Astrocyte (in vitro differentiated cells and primary cell): ENCODE data around the gene PPP2R5C. TPM values are rescaled to one million over a fixed set of nuclear protein-coding genes. Genes with fewer than 3 reads are reported as not detected.

ENCODE experiments used
- DNase-seq: peaks from one replicate; pipeline ENCODE4 v3.0.0-alpha.2; 2010; ENCODE audit warnings: low read depth
- FAIRE-seq: peaks from 2 replicates; lab custom pipeline; 2011; peaks lifted over from hg19 to GRCh38; lab: Jason Lieb, UNC
- H2AFZ ChIP-seq: 2 replicates; pipeline ENCODE4 v1.6.0; 2012; ENCODE audit warnings: low read depth, low read length, inconsistent platforms
- H3K27ac ChIP-seq: 2 replicates; pipeline ENCODE4 v1.5.1; 2011; ENCODE audit warnings: low read depth, low read length, inconsistent platforms
- H3K27me3 ChIP-seq: 2 replicates; pipeline ENCODE4 v1.6.0; 2011; ENCODE audit warnings: low read length, inconsistent platforms; ENCODE audit not compliant: insufficient read depth
- H3K36me3 ChIP-seq: 2 replicates; pipeline ENCODE4 v1.5.1; 2011; ENCODE audit warnings: low read length, inconsistent platforms; ENCODE audit not compliant: insufficient read depth
- H3K4me1 ChIP-seq: 2 replicates; pipeline ENCODE4 v1.5.1; 2011; ENCODE audit warnings: low read length, inconsistent platforms; ENCODE audit not compliant: insufficient read depth
- H3K4me2 ChIP-seq: 2 replicates; pipeline ENCODE4 v1.6.0; 2012; ENCODE audit warnings: low read length, inconsistent platforms
- H3K4me3 ChIP-seq: 2 replicates; pipeline ENCODE4 v1.5.1; 2011; ENCODE audit warnings: low read depth, mild to moderate bottlenecking, low read length, inconsistent platforms; ENCODE audit not compliant: insufficient read depth
- H3K79me2 ChIP-seq: 2 replicates; pipeline ENCODE4 v1.6.0; 2012; ENCODE audit warnings: mild to moderate bottlenecking, low read length, inconsistent platforms; ENCODE audit not compliant: insufficient read depth
- H3K9ac ChIP-seq: 2 replicates; pipeline ENCODE4 v1.6.0; 2012; ENCODE audit warnings: mild to moderate bottlenecking, low read length, inconsistent platforms
- H3K9me3 ChIP-seq: 2 replicates; pipeline ENCODE4 v1.5.1; 2012; ENCODE audit warnings: low read depth, mild to moderate bottlenecking, low read length, inconsistent platforms; ENCODE audit not compliant: insufficient read depth
- H4K20me1 ChIP-seq: 2 replicates; pipeline ENCODE4 v1.6.0; 2012; ENCODE audit warnings: low read length, inconsistent platforms; ENCODE audit not compliant: insufficient read depth
- H3K27ac Mint-ChIP-seq: one replicate; pipeline ENCODE4 v1.8.0; 2021; ENCODE audit warnings: mild to moderate bottlenecking, mixed read lengths; ENCODE audit not compliant: unreplicated experiment
- H3K27me3 Mint-ChIP-seq: one replicate; pipeline ENCODE4 v1.8.0; 2021; ENCODE audit warnings: low read depth, mixed read lengths; ENCODE audit not compliant: unreplicated experiment
- H3K36me3 Mint-ChIP-seq: one replicate; pipeline ENCODE4 v1.8.0; 2021; ENCODE audit warnings: low read depth, mixed read lengths; ENCODE audit not compliant: unreplicated experiment
- H3K4me1 Mint-ChIP-seq: one replicate; pipeline ENCODE4 v1.8.0; 2021; ENCODE audit warnings: low read depth, mixed read lengths; ENCODE audit not compliant: unreplicated experiment
- H3K4me3 Mint-ChIP-seq: one replicate; pipeline ENCODE4 v1.8.0; 2021; ENCODE audit warnings: mild to moderate bottlenecking, moderate library complexity, mixed read lengths; ENCODE audit not compliant: unreplicated experiment
- H3K9me3 Mint-ChIP-seq: one replicate; pipeline ENCODE4 v1.8.0; 2021; ENCODE audit warnings: mild to moderate bottlenecking, mixed read lengths; ENCODE audit not compliant: unreplicated experiment
- EZH2 ChIP-seq: IDR thresholded peaks from 2 replicates; pipeline ENCODE4 v1.6.1; 2012; ENCODE audit warnings: mild to moderate bottlenecking, low read length, inconsistent platforms; ENCODE audit not compliant: insufficient read depth
- total RNA-seq: library from RNA; stranded (reverse); gene quantifications from 2 replicates; pipeline ENCODE4 v1.2.1, GENCODE V29; 2021
- TF ChIP-seq, protein P1 (sequence below): IDR thresholded peaks from 2 replicates; pipeline ENCODE4 v1.5.1; 2011; ENCODE audit warnings: low read depth, mild to moderate bottlenecking, inconsistent platforms, low read length, moderate library complexity; ENCODE audit not compliant: insufficient read depth

PPP2R5C gene
- total RNA-seq, 1 donor from 2014 or later, result 102 TPM

DNA sequence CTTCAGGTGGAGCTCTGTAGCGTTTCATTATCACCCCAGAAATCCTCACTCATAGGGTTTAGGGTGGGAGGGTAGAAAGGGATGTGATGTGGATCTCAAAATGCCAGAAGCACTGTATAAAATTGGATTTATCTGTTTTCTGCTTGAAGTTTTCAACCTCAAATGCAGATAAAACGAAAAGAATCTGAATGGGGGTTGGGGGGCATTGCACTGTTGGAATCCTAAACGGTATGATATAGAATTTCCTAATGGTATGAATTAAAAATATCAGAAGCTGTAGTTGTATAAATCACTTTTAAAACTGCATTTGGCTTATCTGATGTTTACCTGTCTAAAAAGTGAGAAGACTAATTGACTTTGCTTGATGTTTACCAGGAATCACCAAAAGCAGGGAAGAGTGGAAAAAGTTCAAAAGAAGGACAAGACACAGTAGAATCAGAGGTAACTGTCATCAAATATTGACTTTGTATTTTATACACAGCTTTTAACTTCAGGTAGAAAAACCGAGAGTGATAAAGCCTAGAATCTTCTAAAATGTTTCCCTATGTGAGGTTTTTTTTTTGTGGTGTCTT is 1.1 kb downstream of the PPP2R5C start:
- Mint-ChIP-seq H3K27ac (peak overlapping the region; percentile 83), H3K36me3 (peaks cover 11% of the 10 kb centered on the region), H3K4me3 (peak overlapping the region; percentile 95), H3K27me3 (peaks cover 9% of the 10 kb centered on the region), H3K4me1 (no peaks in the 10 kb centered on the region), H3K9me3 (no peaks in the 10 kb centered on the region)
- H3K27me3 ChIP-seq, result peaks cover 3% of the 10 kb centered on the region
- no peaks in the 10 kb centered on the region for H3K79me2 ChIP-seq
- no peak overlapping the region for H3K27ac ChIP-seq
- peak overlapping the region; percentile 78 for H3K9ac ChIP-seq
- H3K4me1 ChIP-seq, result no peaks in the 10 kb centered on the region
- H4K20me1 ChIP-seq, result peaks cover 9% of the 10 kb centered on the region
- FAIRE-seq, result no peak
- H3K4me3 ChIP-seq, result peak overlapping the region; percentile 70
- TF ChIP-seq EZH2, result no peak
- TF ChIP-seq, protein P1, sequence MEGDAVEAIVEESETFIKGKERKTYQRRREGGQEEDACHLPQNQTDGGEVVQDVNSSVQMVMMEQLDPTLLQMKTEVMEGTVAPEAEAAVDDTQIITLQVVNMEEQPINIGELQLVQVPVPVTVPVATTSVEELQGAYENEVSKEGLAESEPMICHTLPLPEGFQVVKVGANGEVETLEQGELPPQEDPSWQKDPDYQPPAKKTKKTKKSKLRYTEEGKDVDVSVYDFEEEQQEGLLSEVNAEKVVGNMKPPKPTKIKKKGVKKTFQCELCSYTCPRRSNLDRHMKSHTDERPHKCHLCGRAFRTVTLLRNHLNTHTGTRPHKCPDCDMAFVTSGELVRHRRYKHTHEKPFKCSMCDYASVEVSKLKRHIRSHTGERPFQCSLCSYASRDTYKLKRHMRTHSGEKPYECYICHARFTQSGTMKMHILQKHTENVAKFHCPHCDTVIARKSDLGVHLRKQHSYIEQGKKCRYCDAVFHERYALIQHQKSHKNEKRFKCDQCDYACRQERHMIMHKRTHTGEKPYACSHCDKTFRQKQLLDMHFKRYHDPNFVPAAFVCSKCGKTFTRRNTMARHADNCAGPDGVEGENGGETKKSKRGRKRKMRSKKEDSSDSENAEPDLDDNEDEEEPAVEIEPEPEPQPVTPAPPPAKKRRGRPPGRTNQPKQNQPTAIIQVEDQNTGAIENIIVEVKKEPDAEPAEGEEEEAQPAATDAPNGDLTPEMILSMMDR, result no peak
- H2AFZ ChIP-seq, result peak overlapping the region; percentile 61
- no peak for DNase-seq
- peaks cover 4% of the 10 kb centered on the region for H3K36me3 ChIP-seq
- H3K9me3 ChIP-seq, result no peaks in the 10 kb centered on the region
- peak overlapping the region; percentile 96 for H3K4me2 ChIP-seq

DNA sequence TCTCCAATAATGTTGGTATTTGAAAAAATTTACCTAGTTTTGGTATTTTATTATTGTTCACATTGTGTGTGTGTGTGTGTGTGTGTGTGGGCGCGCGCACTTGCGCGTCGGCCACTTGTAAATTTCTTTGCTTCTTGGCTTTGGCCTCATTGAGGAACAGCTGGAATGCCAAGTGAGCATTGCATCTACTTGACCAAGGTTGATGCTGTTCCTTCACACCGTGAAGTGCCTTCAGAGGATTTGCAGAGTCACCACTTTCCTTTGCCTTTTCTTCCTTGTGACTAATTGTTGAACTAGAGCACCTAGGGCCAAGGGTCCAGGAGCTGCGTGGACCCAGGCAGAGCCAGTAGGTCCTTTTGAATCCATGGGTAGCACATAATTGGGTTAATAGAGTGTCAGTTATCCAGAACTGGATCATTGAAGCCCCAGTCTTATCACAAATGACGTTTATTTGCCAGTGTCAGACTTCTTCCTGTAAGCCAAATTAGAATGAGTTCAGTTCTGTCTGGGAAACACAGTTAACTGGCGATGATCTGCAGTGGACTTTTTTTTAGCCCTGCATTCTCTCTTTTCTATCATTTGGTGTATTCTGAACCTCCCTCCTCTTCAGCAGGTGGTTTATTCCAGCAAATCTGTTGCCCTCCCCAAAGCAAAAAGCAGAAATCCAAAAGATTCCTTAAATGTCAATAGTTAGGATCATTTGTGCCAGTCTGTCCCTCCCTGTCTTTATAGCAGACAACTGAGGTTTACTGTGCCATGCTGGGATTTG is 2.6 kb downstream of the PPP2R5C start:
- Histone ChIP-seq H3K27me3 (no peaks in the 10 kb centered on the region), H4K20me1 (peaks cover 9% of the 10 kb centered on the region), H3K9ac (no peak overlapping the region), H3K4me2 (no peak overlapping the region), H3K79me2 (no peaks in the 10 kb centered on the region), H3K9me3 (no peaks in the 10 kb centered on the region), H3K4me3 (no peak overlapping the region), H3K27ac (no peak overlapping the region), H3K36me3 (peaks cover 4% of the 10 kb centered on the region), H2AFZ (no peak overlapping the region), H3K4me1 (no peaks in the 10 kb centered on the region)
- Mint-ChIP-seq H3K9me3 (no peaks in the 10 kb centered on the region), H3K27me3 (peaks cover 4% of the 10 kb centered on the region), H3K4me3 (peak overlapping the region; percentile 57), H3K27ac (no peak overlapping the region), H3K36me3 (peaks cover 11% of the 10 kb centered on the region), H3K4me1 (no peaks in the 10 kb centered on the region)
- no peak for FAIRE-seq
- DNase-seq, result no peak
- TF ChIP-seq, protein P1, result no peak
- no peak for TF ChIP-seq EZH2
